Ovary (tissue), 3 donors: ENCODE results near the gene LAPTM5.

ENCODE experiments used
- CTCF ChIP-seq, 3 donors: fragments of 450-650 bp in 2 of 3; fragments of 200-600 bp in 1 of 3; IDR thresholded peaks; one replicate each; pipeline versions ENCODE4 v1.5.1 to v1.8.0; 2016 to 2022; ENCODE audit warnings: antibody characterized with exemption in 3 of 3, mild to moderate bottlenecking in 1 of 3
- POLR2A ChIP-seq: fragments of 450-650 bp; IDR thresholded peaks from one replicate; pipeline ENCODE4 v1.6.1; 2017; ENCODE audit warnings: antibody characterized with exemption, mild to moderate bottlenecking, moderate library complexity
- donor health status: DM: no; HTN: no; CAD: no.

DNA sequence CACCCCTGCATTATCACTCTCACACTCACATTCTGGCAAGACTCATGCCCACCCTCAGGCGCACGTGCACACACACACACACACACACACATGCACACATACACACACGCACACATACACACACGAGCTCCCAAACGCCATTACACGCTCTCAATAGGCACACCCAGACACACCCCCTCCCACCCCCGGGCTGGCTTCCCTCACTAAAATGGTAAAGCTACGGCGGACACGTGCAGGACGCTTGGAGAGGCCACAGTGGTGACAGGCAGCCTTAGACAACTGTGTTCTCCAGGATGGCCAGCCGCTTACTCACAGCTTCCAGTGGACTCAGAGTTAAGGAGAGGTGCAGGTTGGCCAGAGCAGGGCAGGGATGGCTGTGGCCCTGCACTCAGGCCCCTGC lies 44.3 kb downstream of the LAPTM5 start:
- no peak for TF ChIP-seq CTCF (IDR thresholded peaks at IDR 0.05)
- TF ChIP-seq POLR2A: no peak
